Measurements from ENCODE around the gene NCKAP5L.

DNA sequence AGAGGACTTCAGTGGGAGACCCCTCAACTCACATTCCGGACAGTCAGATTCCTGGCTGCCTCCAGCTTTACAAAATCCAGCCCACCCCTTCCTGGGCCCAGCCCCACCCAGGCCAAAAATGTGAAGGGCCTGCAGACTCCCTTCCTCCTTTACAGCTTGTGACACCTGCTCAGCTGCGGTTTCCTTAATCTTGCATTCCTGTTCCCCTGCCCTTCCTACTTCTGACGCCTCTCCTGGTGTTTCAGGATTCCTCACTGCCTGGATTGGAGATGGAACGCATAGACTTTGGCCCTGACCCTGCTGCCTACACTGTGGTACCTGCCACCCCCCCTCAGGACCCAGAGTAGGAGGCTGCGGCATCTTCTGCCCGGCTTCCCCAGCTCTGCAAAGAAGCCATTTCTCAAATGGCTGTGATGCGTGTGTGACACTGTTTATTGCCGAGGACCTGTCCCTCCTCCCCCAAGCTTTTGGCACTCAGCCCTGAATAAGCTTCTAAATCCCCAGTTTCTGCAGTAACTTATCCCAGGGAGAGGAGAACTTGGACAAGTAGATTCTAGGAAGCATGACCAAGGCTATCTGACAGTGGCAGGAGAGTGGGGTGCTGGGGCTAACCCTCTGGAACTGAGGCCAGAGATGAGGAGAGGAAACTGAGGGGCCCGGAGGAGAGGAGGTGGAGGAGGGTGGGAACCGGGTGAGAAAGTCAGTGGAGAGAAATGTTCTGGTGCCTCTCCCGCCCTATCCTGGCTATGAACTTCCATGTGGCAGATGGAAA lies 39.5 kb upstream of the NCKAP5L start:
- no peak for TF ChIP-seq POLR2A (IDR thresholded peaks at IDR 0.05)
- TF ChIP-seq, protein P1, sequence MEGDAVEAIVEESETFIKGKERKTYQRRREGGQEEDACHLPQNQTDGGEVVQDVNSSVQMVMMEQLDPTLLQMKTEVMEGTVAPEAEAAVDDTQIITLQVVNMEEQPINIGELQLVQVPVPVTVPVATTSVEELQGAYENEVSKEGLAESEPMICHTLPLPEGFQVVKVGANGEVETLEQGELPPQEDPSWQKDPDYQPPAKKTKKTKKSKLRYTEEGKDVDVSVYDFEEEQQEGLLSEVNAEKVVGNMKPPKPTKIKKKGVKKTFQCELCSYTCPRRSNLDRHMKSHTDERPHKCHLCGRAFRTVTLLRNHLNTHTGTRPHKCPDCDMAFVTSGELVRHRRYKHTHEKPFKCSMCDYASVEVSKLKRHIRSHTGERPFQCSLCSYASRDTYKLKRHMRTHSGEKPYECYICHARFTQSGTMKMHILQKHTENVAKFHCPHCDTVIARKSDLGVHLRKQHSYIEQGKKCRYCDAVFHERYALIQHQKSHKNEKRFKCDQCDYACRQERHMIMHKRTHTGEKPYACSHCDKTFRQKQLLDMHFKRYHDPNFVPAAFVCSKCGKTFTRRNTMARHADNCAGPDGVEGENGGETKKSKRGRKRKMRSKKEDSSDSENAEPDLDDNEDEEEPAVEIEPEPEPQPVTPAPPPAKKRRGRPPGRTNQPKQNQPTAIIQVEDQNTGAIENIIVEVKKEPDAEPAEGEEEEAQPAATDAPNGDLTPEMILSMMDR (IDR thresholded peaks at IDR 0.05): no peak

Data from body of pancreas (tissue), 4 donors.